Measurements from ENCODE around the gene NME7.
A peak's percentile ranks its signal among the peaks of the same experiment; 100 is the strongest.

NME7 gene

DNA sequence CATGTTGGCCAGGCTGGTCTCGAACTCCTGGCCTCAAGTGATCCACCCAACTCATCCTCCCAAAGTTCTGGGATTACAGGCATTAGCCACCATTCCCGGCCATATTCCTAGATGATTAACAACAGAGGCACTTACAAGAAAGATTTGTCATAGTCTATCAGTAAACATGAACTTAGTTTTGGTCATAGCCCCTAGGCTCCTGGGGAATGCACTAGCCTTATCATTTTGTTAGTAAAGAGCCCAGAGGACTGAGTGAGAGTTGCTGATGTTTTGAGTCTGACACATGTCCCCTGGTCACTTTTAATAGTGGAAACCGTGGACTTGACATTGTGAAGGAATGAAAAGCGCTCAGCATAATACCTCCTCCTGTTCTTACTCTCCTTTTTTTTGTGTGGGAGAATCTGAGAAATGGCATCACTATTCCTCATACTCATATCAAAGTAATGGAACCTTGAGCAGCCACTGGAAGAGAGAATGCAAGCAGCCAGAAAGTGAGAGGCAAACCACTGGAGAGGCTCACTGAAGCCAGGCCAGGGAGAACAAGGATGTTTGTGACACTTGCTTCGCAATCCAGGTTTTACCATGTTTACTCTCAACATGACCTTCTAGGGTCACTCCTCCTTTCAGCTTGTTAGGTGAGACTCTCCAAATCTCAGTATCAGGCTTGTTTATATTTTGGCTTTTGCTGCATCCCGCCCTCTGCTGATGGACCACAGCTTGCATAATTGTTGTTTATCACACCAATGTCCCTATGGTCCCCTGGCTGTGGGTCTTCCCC is 246.3 kb downstream of the NME7 start:
- no peak for DNase-seq

DNA sequence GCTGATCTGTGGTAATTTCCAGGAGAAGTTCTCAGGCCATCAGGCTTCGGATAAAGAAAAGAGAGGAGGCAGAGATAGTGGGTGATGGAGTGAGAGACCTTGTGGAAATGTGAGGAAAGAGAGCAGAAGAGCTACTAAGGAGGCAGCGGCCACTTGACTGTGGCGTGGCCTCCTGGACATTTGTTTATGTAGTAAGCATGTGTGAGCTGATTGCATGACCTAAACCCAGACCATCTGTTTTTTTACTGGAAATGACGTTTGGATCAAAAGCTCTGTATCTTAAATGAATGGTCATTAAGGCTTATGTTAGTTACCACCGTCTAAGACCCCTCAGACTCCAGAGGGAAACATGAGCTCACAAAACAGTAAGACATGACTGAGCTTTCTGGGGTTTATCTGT is 247.5 kb downstream of the NME7 start:
- no peak for DNase-seq

DNA sequence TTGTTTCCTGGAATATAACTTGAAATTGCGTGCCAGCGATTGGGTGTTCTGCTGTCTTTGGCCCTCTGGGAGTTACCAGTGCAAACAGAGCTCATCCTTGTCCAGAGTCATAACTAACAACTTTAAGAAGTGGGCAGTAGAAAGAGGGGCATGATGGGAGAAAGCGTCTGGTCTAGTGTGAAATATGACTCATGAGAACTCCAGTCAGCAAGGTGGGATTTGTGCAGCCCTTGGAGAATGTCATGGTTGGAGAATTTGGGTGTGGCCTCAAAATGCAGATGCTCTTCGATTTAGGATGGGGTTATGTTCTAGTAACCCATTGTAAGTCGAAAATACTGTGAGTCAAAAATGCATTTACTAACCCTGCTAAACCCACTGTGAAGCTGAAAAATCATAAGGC is 248.2 kb downstream of the NME7 start:
- no peak for DNase-seq

DNA sequence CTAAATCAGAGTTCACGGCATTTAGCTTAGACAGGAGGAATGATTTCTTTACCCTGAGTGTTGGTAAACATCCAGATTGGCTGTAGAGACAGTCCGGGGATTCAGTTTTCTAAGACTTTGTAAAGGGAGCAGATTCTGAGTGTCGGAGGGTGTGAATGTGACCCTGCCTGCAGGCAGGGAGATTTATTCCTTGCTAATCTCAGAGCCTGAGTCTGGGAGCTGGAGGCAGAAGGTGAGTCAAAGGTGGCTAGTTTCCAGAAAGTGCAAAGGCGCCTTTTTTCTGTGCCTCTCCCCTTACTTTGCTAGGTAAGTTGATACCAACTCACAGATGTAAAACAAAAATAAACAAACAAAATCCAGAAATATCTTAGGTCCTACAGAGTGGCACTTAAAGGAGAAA is 249.4 kb downstream of the NME7 start:
- no peak for DNase-seq

DNA sequence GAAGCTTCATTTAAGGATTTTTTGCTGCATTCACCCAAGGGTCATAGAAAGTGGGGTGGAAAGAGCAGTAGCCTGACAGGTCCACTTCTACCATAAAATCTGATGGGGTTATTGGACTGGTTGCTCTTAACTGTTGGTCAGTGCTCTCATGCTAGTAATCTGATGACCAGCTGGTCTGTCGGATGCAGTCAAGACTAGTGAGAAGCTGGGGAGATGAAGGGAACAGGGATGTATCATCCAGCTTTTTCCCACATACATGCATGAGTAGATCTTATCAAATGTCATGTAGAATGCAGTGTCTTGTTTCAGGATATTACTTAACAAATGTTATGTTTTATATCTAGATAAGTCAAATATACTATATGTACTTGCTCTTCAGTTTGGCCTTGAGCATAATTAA is 250.0 kb downstream of the NME7 start:
- DNase-seq: no peak

DNA sequence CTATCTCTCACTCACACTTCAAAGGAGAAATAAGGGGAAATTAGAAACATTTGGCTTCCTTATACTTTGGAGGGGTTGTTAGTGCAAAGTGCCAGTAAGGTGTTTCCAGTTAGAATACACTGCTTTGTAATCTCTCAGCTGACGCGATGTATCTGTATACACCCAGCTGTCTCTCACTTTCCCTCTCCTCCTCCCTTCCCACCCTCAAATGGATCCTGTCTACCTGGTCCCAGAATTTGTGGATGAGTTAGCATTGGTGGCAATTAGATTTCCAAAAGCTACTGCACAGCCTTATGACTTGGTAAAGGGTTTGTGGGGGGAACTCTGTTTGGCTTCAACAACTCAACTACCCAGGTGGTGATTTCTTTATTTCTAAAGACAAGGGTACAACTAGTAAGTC is 250.6 kb downstream of the NME7 start:
- DNase-seq: no peak

DNA sequence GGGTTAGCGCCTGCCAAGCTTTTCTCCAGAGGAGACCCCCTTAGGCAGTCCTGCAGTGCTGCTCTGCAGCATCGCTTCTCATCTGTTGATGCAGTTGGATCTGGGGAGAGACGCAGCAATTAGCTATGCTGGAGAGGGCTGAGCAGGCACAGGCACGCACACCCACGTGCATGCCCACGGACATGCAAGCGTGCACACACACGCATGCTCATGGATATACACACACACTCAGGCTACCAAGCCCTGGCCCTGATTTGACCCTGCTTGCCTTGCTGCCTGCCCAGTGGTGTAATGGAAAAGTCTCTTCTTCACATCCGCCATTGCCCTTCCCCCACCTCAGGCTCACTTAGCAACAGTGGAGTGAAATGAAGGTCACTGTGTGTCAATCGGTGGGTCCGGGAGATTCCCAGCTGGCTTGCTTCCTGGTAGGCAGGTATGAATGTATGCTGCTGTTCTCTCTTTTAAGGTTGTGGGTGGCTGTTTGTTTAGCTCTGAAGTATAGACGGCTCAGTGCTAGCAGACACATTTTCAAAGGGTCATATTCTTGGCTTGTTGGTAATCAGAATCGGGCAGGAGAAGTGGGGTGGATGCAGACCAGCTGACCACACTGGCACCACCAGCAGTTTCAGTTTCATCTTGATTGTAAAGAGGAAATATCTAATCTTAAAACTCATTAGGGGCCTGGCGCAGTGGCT is 251.6 kb downstream of the NME7 start:
- peak; percentile 79 for DNase-seq

DNA sequence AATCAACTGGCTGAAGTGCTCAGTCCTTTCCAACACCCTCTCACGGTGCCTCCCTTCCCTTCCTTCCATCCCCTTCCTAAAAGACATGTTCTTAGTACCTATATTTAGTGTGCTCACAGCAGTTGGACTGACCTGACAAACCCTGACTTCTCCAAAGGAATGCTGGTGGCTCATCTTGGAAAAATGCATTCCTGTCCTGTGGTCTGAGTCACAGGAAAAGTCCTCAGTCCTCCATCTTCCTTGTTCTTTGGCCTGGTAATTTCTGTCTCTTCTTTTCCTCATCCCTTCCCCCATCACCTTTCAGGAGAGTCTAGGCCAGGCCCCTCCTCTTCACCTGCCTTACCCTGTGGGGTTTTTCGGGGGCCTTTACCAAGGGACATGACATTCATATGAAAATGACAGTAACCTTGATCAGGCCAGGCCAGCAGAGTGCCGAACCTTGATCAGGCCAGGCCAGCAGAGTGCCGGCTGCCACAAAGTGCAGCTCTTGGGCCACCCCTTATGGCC is 253.9 kb downstream of the NME7 start:
- no peak for DNase-seq

DNA sequence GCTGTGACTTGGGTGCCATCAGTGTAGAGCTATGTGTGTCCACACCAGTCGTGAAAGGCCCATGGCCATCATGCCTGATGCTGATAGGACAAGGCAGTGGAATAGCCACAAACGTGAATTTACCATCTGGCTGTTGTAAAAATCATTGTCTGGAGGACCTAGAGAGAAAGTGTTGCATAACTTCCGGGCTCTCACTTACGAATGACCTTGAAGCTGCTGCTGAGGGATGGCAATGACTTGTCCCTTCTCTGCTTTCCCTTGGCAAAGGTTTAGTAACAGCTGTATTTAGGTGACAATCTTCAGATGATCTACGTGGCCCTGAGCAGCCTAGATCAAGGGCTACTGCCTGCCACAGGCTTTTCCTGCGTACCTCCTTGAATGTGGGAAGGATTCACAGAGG is 255.4 kb downstream of the NME7 start:
- peak; percentile 71 for DNase-seq

DNA sequence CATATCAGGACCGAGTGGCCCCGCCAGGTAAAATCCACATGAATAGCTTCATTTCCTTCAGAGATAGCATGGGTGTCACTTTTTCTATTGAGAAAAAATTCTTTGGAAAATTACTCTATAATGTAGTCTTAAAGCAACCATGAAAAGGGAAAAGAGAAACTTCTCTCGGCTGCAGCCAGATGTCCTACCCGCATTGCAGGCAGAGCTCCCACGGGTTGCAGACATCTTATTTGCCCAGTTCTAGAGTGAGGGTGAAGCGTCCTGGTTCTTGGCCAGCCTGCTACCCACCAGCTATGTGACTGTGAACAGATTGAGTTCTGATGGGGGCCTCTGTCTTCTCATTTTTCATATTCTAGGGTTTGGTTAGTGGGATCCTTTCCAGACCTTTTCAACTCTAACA is 256.1 kb downstream of the NME7 start:
- no peak for DNase-seq

DNA sequence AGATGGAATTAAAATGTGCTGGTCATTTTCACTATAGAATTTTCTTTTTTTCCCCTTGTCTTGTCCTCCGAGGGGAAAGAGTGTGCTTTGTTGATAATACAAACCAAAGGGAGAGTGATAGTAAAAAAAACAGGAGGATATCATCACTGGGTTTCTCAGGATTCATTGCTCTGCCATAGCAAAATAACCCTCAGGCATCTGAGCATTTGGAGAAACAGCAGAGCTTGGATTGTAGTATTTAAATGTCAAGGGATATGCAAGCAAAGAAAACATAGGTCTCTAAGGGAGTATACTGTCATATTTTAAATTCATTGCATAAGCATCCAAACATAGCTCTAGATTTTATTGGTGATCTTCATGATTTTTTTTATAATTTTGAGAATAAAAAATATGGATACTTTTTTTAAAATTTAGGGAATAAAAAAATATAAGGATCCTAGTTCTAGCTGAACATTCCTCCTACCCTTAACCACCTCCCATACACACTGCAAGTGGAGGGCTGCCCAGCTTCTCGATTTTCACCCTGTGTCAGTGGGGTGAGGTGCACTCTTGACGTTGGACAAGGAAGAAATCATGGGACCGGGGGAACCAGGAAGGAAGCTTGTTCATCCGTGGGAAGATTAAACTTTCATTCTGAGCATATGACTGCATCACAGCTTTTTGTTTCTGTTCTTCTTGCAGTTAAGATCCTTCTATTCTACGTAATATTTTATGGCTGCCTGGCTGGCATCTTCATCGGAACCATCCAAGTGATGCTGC is 256.7 kb downstream of the NME7 start:
- peak; percentile 95 for DNase-seq

DNA sequence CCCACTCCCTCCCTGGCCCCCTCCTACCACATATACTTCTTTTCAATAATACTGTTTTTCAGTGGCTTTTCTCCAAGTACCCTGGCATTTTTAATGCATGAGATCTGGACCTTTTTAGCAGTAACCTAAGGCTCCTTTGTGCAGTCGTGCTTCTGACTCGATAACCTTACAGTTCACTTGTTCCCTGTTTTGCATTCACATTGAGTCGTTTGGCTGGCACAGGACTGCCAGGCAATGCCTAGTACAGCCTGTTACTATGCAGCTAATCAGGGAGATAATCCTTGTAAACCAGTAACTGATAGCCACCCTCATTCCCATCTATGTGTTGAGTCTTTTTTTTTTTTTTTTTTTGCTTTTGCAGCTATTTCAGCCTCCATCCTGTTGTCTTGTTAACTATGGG is 257.4 kb downstream of the NME7 start:
- peak; percentile 81 for DNase-seq

DNA sequence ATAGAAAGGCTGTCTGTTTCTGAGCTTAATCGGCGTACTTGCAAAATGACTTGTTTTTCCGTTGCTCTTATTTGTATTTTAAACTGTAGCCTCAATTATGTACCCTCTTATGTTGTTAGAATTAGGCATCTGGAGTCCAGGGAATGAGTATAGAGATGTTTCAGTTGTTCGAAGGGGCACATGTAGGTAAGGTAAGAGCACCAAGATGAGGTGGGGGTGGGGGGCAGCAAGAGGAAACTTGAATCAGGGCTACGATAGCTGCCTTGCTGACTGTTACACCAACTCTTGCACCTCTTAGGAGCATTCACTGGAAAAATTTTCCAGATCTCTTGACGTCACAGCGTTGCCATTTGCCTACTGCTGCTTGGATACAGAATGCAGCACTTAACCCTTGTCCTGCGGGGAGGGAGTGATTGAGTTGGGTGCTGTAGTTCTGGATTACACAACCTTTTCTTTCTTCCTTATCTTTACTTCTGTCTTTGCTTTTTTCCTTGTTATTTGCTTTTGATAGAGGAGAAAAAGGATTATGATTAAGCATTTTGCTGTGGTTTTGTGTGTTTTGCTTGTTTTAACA is 257.9 kb downstream of the NME7 start:
- DNase-seq: peak; percentile 92

DNA sequence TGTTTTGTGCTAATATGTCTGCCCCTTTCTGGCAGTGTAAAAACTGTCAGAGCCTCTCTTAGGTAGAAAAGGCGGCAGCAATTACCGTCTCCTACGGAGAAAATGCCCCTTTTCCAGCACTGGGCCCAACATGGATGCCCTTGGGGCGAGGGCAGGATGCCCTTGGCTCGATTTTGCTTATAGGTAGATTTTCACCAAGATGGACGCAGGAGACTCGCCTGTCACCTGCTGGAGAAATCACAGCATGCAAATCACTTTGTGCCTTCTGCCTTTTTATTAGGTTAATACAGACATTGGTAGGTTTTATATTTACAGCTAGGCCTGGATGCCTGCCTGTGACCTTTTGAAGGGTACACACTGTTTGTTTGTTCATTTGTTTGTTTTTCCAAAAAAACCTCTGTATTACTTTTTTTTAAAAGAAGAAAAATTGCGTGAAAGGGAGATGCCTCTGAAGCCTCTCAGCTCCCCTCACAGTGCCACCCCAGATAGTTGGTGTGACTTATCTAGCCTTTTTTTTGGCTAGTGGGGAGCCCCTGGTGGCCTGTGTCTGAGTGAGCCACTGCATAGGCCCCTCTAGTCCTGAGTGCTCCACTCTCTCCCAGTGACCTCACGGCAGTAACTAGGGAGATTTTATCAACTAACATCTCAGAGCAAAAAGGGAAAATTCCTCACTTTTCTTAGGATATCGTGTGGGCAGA is 258.6 kb downstream of the NME7 start:
- DNase-seq: peak; percentile 68

DNA sequence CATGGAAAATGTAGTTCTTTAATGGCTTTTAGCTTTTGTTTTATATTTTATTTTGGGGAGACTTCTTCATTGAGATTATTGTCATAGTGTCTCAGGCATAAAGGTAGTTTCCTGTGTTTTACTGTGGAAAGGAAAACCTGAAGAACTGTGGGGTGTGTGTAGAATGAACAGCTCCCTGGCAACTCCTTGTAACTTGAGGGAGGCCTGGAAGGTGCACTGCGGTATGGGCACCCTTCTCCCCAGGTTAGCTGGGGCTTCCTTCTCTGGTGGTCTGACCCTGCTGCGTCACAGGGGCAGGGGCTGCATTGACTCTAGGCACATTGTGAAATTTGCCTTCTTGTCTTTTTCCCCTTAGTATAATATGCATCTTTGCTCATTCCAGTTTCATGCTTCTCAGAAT is 259.4 kb downstream of the NME7 start:
- no peak for DNase-seq

DNA sequence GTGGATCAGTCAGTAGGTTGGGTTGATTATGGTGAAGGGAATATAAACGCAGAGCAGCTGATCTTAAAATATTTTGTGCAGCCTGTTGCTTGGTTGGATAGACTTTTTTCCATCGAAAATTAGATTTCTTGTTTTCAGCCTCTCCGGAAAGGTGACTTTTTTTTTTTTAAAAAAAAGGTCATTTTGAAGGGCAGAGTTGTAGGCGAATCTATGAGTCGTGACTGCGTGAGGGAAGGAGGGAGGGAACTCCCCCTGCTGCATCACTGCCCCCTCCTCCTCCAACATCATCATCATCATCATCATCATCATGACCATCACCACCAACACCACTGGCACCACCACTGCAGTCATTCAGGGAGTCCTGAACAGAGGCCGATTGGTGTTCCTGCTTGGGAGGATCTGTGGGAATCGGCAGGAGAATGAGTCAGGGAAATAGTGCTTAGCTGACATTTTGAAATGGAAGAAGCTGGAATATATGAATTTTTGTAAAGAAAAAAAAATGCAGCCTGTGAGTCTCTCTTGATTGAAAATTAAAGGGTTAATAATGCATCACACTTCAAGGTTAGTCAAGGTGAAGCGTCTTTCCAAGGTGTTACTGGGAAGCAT is 259.9 kb downstream of the NME7 start:
- peak; percentile 88 for DNase-seq

DNA sequence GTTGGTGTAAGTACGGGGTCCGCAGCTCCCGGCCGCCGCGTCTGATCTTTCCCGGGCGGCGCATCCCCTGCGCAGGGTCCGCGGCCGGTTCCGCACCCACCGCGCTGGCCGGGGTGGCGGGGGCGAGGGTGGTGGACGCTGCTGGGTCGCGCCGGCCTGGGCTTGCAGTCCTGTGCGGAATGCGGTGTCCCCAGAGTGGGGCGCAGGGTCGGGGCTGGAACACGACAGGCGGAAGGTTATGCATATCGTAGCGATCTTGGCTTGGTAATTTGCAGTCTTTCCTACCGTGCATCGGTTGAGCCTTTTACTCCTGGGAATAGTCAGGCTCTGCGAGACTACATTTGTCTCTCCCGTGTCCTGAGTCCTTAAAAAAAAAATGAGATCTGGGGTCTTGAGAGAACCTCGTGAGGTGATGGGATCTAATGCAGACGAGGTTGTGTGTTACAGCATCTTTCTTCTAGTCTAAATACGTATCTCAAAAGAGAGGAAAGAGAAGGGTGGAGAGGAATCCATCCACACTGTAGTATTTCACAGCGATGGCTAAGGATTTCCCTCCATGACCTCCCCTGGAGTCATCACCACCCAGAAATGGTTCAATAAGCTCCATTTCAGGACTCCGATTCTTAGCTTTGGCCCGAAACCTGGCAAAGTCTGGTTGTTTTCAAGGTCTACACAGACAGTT is 260.5 kb downstream of the NME7 start:
- peak; percentile 41 for DNase-seq

DNA sequence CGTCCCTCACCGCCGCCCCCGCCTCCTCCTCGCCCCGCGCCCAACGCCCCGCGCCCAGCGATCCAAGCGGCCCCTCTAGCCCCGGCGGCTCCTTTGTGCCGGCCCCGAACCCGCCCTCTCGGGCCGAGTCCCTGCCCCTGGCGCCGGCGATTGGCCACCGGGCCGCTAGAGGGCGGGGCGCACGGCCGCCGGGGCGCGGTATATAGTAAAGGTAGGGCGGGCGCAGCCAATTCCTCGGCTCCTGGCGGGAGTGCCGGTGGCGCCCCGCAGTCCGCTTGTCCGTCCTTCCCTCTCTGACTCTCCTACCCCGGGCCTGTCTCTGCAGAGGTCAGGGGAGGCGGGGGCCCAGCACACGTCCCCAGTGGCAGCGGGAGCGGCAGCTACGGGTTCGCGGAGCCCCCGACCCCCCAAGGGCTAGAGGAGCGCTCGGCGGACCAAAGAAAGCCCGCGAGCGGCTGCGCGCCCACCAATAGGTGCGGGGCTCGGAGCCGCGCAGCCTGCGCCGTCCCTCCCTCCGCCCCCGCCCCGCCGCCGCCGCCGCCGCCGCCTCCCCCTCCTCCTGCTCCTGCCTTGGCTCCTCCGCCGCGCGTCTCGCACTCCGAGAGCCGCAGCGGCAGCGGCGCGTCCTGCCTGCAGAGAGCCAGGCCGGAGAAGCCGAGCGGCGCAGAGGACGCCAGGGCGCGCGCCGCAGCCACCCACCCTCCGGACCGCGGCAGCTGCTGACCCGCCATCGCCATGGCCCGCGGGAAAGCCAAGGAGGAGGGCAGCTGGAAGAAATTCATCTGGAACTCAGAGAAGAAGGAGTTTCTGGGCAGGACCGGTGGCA is 261.3 kb downstream of the NME7 start, which contains the start of gene ATP1B1:
Gene ATP1B1 (plus strand): TSS at position 596 of the 826 bp plus-strand sequence. CDS start 140 bp downstream, at position 736.
- peak; percentile 92 for DNase-seq

DNA sequence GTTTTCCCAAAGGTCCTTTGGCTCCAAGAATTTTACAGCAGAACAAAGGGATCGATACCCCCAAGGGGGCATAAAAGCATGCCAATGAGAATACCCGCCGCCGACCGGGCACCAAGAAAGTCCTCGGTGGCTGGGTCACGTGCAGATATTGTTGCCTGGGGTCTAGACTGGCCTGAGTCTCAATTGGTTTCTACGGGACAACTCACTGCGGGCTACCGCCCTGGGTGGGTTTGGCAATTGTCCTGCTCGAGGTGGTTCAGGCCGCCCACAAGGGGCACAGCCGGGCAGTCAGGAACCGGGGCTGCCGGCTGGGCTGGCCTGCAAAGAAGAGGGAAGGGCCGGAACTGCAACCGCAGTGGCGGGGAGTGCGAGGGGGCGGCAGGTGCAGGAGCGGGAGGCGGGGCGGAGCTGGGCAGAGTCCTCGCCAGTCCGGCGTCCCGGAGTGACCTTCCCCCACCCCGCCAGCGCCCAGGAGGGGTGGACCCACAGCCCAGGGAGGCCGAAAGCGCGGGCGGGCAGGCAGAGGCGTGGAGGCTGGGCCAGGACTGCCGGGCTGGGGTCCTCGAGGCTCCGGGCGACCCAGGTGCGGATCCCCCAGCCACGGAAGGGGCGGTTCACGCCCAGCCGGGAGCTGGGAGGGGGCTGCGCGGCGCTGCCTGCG is 262.0 kb downstream of the NME7 start:
- peak; percentile 50 for DNase-seq

DNA sequence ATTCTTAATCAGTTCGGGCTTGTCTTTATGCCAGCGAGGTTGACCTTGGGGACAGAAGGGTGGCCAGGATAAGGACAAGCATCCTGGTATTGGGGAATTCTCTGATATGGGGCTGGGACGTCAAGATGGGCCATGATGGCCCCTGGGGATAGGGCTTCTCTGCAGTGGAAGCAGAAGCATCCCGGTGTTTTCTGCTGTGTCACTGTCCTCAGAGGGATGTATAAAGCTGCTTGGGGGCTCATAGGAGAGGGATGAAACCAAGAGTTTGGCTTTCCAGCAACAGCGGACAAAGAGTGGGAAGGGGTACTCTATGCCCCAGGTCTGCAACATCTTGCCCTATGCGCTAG is 262.5 kb downstream of the NME7 start:
- DNase-seq: no peak
